Activated CD4-positive, CD25-positive, alpha-beta regulatory T cell treated with anti-CD3 and anti-CD28 coated beads, Interleukin-2, amount 50 U/mL, for 16 hours (primary cell): ENCODE results near the gene OR4Q2.
"Not testable (repeated sequence)": the region's sequence is repeated elsewhere in the genome, so short reads cannot be mapped to it uniquely, and the experiment has no call there.

Experiments
- DNase-seq: peaks from one replicate; pipeline ENCODE4 v3.0.0-alpha.2; 2020; ENCODE audit warnings: low read depth, low spot score

Gene OR4Q2

DNA sequence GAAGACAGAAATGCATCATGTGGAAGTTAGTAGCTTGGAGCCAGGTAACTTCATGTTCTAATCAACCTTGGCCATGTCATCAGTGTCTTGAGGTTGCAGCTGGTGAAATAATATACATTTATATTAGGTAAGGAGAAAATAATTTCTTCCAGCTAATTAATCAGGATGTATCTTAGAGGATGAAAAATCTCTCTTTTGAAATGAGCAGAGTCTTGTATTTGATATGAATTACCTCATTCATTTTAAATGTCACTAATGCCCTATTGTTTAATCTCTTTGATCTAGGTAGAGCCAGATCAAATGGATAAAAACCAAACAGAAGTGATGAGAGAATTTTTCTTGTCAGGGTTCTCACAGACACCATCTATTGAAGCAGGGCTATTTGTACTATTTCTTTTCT is at the start of gene OR4Q2:
Gene OR4Q2, plus strand, starts transcription at position 301 of the 400 bp plus-strand sequence.
- DNase-seq, result no peak

DNA sequence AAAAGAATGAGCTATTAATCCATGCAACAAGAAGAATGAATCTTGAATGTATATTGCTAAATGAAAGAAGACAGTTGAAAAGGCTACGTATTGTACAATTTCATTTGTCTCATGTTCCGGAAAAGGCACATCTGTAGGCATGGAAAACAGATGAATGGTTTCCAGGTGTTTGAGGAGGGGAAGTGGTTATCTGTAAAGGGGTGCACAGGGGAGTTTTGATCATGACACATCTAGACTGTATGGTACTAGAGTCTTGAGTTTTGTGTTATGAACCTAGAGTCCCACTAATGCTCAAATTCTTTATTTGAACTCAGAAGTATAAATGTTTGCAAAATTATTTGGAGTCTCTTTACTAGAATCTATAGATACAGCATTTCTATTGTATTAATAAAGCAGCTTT is 32.2 kb upstream of the OR4Q2 start:
- DNase-seq, result not testable (repeated sequence)

DNA sequence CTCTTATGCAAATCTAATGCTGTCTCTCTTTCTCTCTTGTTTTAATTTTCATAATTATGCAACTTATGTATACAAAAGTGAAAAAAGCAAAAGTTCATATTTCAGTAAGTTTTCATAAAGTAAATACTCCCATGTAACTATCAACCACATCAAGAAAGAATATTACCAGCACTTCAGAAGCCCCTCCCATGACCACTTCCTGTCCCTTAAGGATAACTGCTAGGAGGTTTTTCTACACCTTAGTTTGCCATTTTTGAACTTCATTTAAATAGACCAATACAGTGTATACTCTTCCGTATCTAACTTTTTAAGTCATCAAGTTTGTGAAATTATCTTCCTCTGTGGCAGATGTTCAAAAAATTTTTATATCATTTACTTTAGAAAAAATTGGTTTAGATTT is 27.1 kb upstream of the OR4Q2 start:
- DNase-seq, result no peak

DNA sequence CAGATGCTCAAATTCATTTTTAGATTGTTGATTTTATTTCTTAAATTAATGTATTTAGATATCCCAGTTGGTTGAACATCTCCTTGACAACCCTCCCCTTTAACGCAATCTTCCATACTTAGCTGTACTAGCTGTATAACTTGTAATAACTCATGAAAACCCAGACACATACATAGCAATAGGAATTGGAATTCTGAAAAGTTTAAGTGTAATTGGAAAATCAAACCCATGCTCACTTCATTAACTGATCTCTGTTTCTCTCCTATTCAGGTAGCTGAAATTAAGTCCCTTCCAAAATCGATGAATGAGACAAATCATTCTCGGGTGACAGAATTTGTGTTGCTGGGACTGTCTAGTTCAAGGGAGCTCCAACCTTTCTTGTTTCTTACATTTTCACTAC is 26.7 kb upstream of the OR4Q2 start, which contains the start of gene OR4K15:
Gene OR4K15, plus strand, starts transcription at position 301 of the 400 bp plus-strand sequence. Its CDS starts 0 bp downstream, at position 301.
- no peak for DNase-seq

DNA sequence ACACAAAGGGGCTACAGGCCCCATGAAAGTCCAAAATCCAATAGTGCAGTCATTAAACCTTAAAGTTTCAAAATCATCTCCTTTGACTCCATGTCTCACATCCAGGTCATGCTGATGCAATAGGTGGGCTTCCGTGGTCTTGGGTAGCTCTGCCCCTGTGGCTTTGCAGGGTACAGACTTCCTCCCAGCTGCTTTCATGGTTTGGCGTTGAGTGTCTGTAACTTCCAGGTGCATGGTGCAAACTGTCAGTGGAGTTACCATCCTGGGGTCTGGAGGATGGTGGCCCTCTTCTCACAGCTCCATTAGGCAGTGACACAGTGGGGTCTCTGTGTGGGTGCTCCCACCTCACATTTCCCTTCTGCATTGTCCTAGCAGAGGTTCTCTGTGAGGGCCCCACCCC is 8.5 kb upstream of the OR4Q2 start:
- no peak for DNase-seq

DNA sequence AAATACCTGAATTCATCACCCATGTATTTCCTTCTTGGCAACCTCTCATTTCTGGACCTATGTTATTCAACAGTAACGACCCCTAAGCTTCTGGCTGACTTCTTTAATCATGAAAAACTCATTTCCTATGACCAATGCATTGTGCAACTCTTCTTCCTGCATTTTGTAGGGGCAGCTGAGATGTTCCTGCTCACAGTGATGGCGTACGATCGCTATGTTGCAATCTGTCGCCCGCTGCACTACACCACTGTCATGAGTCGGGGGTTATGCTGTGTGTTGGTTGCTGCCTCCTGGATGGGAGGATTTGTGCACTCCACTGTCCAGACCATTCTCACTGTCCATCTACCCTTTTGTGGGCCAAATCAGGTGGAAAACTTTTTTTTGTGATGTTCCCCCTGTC is 356 bp downstream of the OR4Q2 start:
- no peak for DNase-seq

DNA sequence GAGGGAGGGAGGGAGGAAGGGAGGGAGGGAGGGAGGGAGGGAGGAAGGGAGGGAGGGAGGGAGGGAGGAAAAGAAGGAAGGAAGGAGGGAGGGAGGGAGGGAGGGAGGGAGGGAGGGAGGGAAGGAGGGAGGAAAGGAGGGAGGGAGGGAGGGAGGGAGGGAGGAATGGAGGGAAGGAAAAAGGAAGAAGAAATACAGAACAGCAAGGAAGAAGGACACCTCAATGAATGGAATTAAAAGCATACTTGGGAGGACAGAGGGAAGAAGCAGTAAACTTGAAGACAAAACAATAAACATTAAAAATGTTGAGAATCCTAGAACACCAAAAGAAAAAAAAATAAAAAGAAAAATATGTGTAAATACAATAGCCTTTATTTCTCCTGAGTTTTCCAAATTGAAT is 6.2 kb downstream of the OR4Q2 start:
- DNase-seq, result no peak

DNA sequence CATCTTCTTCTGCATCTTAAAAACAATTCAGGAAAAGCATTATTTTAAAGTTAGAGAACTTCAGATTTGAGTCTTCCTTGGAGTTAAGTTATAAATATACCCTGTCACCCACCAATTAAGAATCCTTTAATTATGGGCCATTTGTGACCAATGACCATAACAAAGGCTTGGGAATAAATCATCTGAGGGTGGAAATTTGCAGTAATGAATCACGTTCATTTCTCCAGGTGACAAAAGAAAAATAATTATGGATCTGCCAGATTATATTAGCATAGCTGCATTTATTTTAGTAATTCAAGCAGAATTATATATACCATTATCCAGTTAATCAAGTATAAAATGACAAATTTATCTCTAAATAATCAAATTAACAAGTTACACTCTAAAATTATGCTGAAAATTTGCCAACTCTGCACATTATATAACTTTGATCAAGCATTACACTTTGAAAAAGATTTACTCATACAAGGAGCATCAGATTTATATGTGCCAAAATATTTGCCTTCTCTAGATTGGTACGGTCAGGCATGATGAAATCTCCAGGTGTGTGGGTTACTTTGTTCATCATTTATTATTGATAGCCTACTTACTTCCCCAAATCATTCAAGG is 17.4 kb downstream of the OR4Q2 start, which contains the start of gene OR4K14:
Gene OR4K14, minus strand, starts transcription at position 51 of the 609 bp plus-strand sequence. CDS start 4,114 bp downstream, outside the sequence.
- no peak for DNase-seq

DNA sequence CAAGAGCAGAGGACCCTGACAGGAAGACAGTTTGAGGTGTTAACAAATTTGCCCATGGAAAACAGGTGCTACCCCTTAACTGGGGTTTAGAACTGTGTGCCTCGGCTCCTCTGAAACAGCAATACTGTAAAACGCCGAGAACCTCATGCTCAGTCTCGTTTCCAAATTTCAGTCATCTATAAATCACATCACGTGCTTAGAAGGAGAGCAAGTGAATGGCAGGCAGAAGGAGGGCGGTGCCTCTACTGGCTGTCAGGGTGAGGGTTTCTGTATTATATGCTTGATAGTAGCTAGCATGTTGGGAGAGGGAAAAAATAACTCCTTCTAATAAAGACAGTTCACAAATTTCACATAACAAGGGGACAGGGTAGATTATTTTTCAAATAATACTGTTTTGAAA is 29.1 kb downstream of the OR4Q2 start:
- DNase-seq, result no peak

DNA sequence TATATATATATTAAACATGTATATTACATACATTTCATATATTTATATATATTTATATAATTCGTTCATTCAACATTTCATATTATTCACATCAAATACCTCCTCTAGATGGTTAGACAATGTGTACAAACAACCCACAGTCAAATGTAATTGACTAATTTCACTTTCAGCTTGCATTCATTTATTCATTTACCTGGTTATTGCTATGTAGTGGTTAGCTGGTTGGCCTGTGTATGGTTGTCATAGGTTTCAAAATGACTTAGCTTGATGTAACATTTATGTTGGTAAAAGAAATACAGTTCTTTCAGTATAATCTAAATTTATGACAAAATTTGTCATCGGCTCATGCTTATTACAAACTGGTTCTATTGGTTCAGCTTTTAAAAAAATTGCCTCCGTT is 33.5 kb downstream of the OR4Q2 start:
- no peak for DNase-seq

DNA sequence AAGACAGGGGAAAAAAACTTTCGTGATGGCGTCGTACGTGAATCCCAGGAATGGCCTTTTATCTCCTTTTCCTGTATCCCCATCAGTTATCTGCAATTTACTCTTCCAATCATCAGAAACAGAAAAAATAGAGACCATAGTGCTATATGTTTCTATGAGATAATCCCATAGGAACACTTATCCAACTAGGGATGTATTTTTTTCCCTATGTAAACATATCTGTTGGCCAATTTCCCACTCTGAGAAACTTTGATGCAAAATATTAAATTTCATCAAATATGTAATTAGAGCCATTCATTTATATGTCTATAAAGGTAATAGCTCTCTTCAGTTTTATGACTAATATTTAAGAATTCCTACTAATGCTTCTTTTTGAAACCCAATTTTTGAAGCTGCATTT is 34.0 kb downstream of the OR4Q2 start, which contains the start of gene OR4K13:
Gene OR4K13, minus strand, starts transcription at position 101 of the 400 bp plus-strand sequence. CDS start 1,280 bp downstream, outside the sequence.
- no peak for DNase-seq

DNA sequence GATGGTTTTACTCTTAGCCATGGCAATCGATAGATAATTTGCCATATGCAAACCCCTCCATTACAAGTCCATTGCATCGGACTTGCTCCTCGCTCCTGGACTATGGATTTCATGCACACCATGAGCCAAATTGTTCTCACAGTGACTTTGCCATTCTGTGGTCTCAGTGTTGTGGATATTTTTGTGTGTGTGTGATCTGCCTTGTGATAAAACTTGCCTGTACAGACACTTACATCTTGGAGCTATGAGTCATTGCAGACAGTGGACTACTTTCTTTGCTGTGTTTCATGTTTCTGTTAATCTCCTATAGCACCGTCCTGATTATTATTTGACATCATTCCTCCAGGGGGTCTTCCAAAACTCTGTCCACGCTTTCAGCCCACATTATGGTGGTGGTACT is 42.3 kb downstream of the OR4Q2 start:
- no peak for DNase-seq

DNA sequence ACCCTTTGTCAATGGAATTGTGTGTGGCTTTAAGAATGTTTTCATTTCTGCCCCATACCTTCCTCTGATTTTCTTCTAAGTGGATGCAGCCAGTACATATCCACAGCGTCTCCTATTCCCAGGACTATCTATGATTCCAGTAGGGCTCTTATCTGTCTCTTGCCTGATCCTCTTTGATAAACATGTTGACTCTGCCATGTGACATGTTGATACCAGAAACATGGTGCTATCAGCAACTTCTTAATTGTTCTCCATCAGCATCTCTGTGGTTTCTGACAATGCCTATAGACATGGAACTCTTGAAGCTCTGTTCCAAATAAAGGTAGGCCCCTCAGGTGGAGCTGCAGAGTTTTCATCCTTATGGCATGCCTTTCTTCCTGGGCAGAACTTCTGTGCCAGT is 46.2 kb downstream of the OR4Q2 start:
- no peak for DNase-seq
